NCI-H2227 treated with DMSO at 0.1 percent for 48 hours (cell line): Measurements from ENCODE around the gene GPR158.

Experiments
- DNase-seq: peaks from one replicate; lab custom pipeline; 2025; lab: John Stamatoyannopoulos, UW

Gene GPR158

GRCh38 chr10:25191162-25191895 is 16.5 kb downstream of the GPR158 start:
- no peak for DNase-seq

- DNase-seq: no peak
Observed at GRCh38 chr10:25198151-25198550, 23.4 kb downstream of the GPR158 start.

GRCh38 chr10:25206693-25207414 is 32.1 kb downstream of the GPR158 start:
- no peak for DNase-seq

GRCh38 chr10:25209618-25210017 is 34.8 kb downstream of the GPR158 start:
- DNase-seq: no peak

- DNase-seq: no peak
Observed at GRCh38 chr10:25210265-25210664, 35.5 kb downstream of the GPR158 start.

- DNase-seq: no peak
Observed at GRCh38 chr10:25220156-25220555, 45.4 kb downstream of the GPR158 start.

- no peak for DNase-seq
Observed at GRCh38 chr10:25222085-25222660, 47.4 kb downstream of the GPR158 start.

GRCh38 chr10:25226775-25227682 is 52.2 kb downstream of the GPR158 start:
- peak; percentile 42 for DNase-seq

GRCh38 chr10:25231751-25232150 is 57.0 kb downstream of the GPR158 start:
- DNase-seq: no peak

GRCh38 chr10:25232204-25232603 is 57.4 kb downstream of the GPR158 start:
- DNase-seq: no peak

GRCh38 chr10:25245165-25245564 is 70.4 kb downstream of the GPR158 start:
- no peak for DNase-seq

GRCh38 chr10:25257646-25258045 is 82.8 kb downstream of the GPR158 start:
- no peak for DNase-seq

GRCh38 chr10:25261110-25261509 is 86.3 kb downstream of the GPR158 start:
- no peak for DNase-seq

- DNase-seq: no peak
Observed at GRCh38 chr10:25261558-25261957, 86.8 kb downstream of the GPR158 start.

- DNase-seq: no peak
Observed at GRCh38 chr10:25263931-25264330, 89.1 kb downstream of the GPR158 start.

GRCh38 chr10:25278180-25278579 is 103.4 kb downstream of the GPR158 start:
- no peak for DNase-seq

- DNase-seq: no peak
Observed at GRCh38 chr10:25280076-25280475, 105.3 kb downstream of the GPR158 start.

- DNase-seq: no peak
Observed at GRCh38 chr10:25280573-25280972, 105.8 kb downstream of the GPR158 start.

- no peak for DNase-seq
Observed at GRCh38 chr10:25285809-25286208, 111.0 kb downstream of the GPR158 start.

- DNase-seq: no peak
Observed at GRCh38 chr10:25288181-25288580, 113.4 kb downstream of the GPR158 start.

GRCh38 chr10:25294032-25294926 is 119.5 kb downstream of the GPR158 start:
- no peak for DNase-seq
